Neuronal stem cell (in vitro differentiated cells): ENCODE measurements around the gene ADAMTSL1.

Source experiments
- DNase-seq: peaks from one replicate; pipeline ENCODE4 v3.0.0-alpha.2; 2013; ENCODE audit warnings: low spot score
- H2AFZ ChIP-seq: one replicate; pipeline ENCODE4 v1.6.1; 2013; ENCODE audit warnings: mild to moderate bottlenecking, low read length, inconsistent platforms
- H2AK5ac ChIP-seq: 2 replicates; pipeline ENCODE4 v1.6.1; 2013; ENCODE audit warnings: low read depth, mild to moderate bottlenecking, inconsistent platforms, low read length, moderate library complexity, mixed read lengths
- H2BK120ac ChIP-seq: 2 replicates; pipeline ENCODE4 v1.6.1; 2013; ENCODE audit warnings: low read depth, mild to moderate bottlenecking, inconsistent platforms, low read length, moderate library complexity, mixed read lengths
- H2BK12ac ChIP-seq: one replicate; pipeline ENCODE4 v1.6.1; 2013; ENCODE audit warnings: low read length, inconsistent platforms
- H2BK15ac ChIP-seq: 2 replicates; pipeline ENCODE4 v1.6.1; 2013; ENCODE audit warnings: mild to moderate bottlenecking, low read length, inconsistent platforms, mixed read lengths
- H2BK5ac ChIP-seq: one replicate; pipeline ENCODE4 v1.6.1; 2013; ENCODE audit warnings: inconsistent platforms, mild to moderate bottlenecking, low read length, moderate library complexity
- H3K14ac ChIP-seq: one replicate; pipeline ENCODE4 v1.6.1; 2013; ENCODE audit warnings: low read length, inconsistent platforms
- H3K18ac ChIP-seq: 2 replicates; pipeline ENCODE4 v1.6.1; 2013; ENCODE audit warnings: low read length, inconsistent platforms
- H3K23ac ChIP-seq: 2 replicates; pipeline ENCODE4 v1.6.1; 2013; ENCODE audit warnings: low read depth, mild to moderate bottlenecking, mixed read lengths, low read length, inconsistent platforms; ENCODE audit not compliant: poor library complexity
- H3K27ac ChIP-seq: replicated peaks from 3 replicates; pipeline ENCODE4 v1.5.1; 2013; ENCODE audit warnings: low read length, inconsistent platforms
- H3K27me3 ChIP-seq, 3 experiments: 2 replicates each; pipeline ENCODE4 v1.6.1; 2013; ENCODE audit warnings: low read length in 3 of 3, mild to moderate bottlenecking in 2 of 3, inconsistent platforms in 1 of 3, low read depth in 1 of 3, mixed read lengths in 1 of 3, moderate library complexity in 1 of 3; ENCODE audit not compliant: control insufficient read depth in 3 of 3, insufficient read depth in 3 of 3
- H3K36me3 ChIP-seq, 2 donors: replicated peaks in 1 of 2; 2 replicates each; pipeline ENCODE4 v1.6.1; 2013; ENCODE audit warnings: low read length in 2 of 2; ENCODE audit not compliant: control insufficient read depth in 2 of 2, insufficient read depth in 2 of 2
- H3K4ac ChIP-seq: 2 replicates; pipeline ENCODE4 v1.6.1; 2013; ENCODE audit warnings: inconsistent platforms, mild to moderate bottlenecking, low read length, moderate library complexity
- H3K4me1 ChIP-seq, 2 donors: 1 replicate in 1 of 2; 2 replicates in 1 of 2; pipeline ENCODE4 v1.6.1; 2013; ENCODE audit warnings: low read length in 2 of 2, low read depth in 1 of 2; ENCODE audit not compliant: control insufficient read depth in 2 of 2, insufficient read depth in 1 of 2
- H3K4me2 ChIP-seq: one replicate; pipeline ENCODE4 v1.6.1; 2013; ENCODE audit warnings: mild to moderate bottlenecking, low read length, inconsistent platforms; ENCODE audit not compliant: insufficient read depth, poor library complexity, severe bottlenecking
- H3K4me3 ChIP-seq, 2 donors: 2 replicates each; pipeline ENCODE4 v1.5.1; 2013; ENCODE audit warnings: low read length in 2 of 2, mild to moderate bottlenecking in 2 of 2, inconsistent platforms in 1 of 2, moderate library complexity in 1 of 2
- H3K79me1 ChIP-seq: one replicate; pipeline ENCODE4 v1.6.1; 2013; ENCODE audit warnings: low read depth, mild to moderate bottlenecking, inconsistent platforms, low read length, moderate library complexity
- H3K9ac ChIP-seq: one replicate; pipeline ENCODE4 v1.6.1; 2013; ENCODE audit warnings: mild to moderate bottlenecking, low read depth, low read length, inconsistent platforms; ENCODE audit not compliant: poor library complexity
- H3K9me3 ChIP-seq, 2 donors: replicated peaks in 1 of 2; 2 replicates each; pipeline versions ENCODE3 to v1.6.1; 2013; ENCODE audit warnings: low read length in 2 of 2, mild to moderate bottlenecking in 2 of 2, inconsistent platforms in 1 of 2, low read depth in 1 of 2, mixed read lengths in 1 of 2, moderate library complexity in 1 of 2; ENCODE audit not compliant: control insufficient read depth in 2 of 2, insufficient read depth in 1 of 2
- H4K8ac ChIP-seq: one replicate; pipeline ENCODE4 v1.6.1; 2013; ENCODE audit warnings: low read depth, mild to moderate bottlenecking, inconsistent platforms, low read length, moderate library complexity
- H4K91ac ChIP-seq: one replicate; pipeline ENCODE4 v1.6.1; 2013; ENCODE audit warnings: low read length, low read depth, mild to moderate bottlenecking, inconsistent platforms; ENCODE audit not compliant: poor library complexity
- WGBS, 2 donors: extraction: QIAGEN DNeasy Blood & Tissue Kit; methylation state at CpG; one replicate each; pipeline ENCODE4 v1.1.7; 2013; ENCODE audit warnings: missing lambda C conversion rate in 2 of 2, mixed read lengths in 1 of 2; ENCODE audit not compliant: insufficient read length in 2 of 2, insufficient replicate concordance in 1 of 2; ENCODE audit errors: extremely low coverage in 2 of 2; 5-methylcytosine and 5-hydroxymethylcytosine counted together

ADAMTSL1 gene

DNA sequence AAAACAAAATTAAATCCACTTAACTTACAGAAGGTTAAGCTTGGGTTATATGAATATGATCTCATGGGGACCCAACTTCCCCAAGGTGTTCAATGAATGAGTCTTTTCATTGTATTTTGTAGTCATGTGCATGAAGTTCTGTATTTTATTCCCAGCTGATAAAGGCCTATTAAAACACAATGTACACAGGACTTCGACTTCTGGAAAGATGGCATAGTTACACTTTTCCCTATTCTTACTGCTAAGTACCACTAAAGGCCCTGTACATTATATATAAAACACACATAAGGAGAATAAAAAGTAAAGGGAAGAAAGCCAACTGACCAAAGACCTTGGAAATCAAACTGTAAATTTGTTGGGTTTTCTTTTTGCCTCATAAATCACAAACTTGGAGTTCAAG lies 336.6 kb downstream of the ADAMTSL1 start:
- no peak overlapping the region for H2BK12ac ChIP-seq
- H3K27me3 ChIP-seq = no peaks in the 10 kb centered on the region
- no peak for DNase-seq
- WGBS, 2 donors = no CpG with 5 or more reads among the region's 1 CpG
- no peak overlapping the region for H4K91ac ChIP-seq
- no peaks in the 10 kb centered on the region for H3K4me1 ChIP-seq
- H3K36me3 ChIP-seq = no peaks in the 10 kb centered on the region
- no peak overlapping the region for H3K4me3 ChIP-seq
- H3K4me2 ChIP-seq = no peak overlapping the region
- H4K8ac ChIP-seq = no peak overlapping the region
- H3K14ac ChIP-seq = no peak overlapping the region
- H3K4ac ChIP-seq = no peak overlapping the region
- H3K18ac ChIP-seq = no peak overlapping the region
- no peak overlapping the region for H3K23ac ChIP-seq
- H2BK15ac ChIP-seq = no peak overlapping the region
- H3K27ac ChIP-seq = no peak overlapping the region
- no peak overlapping the region for H2AFZ ChIP-seq
- no peak overlapping the region for H2AK5ac ChIP-seq
- no peaks in the 10 kb centered on the region for H3K9me3 ChIP-seq
- H3K79me1 ChIP-seq = no peaks in the 10 kb centered on the region
- no peak overlapping the region for H2BK5ac ChIP-seq
- H3K9ac ChIP-seq = no peak overlapping the region
- H2BK120ac ChIP-seq = no peak overlapping the region

DNA sequence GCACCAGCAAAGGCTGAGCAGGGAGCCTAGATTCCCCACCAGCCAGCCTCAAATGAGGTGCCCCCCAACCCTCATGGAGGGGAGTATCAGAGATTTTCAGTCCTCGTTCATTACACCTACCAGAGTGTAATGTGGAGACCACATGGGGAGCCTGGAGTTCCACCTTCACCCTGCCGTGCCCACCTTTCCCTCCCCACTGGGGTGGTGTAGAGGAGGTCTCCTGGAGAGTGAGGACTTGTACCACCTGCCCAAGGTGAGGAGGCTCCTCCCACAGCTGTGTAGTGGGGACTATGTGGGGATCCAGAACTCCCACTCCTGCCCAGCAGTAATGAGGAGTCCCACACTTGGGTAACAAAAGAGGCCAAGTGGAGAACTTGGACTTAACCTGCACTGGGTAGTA lies 337.2 kb downstream of the ADAMTSL1 start:
- Histone ChIP-seq H3K27ac (no peak overlapping the region), H3K18ac (no peak overlapping the region), H3K27me3 (no peaks in the 10 kb centered on the region), H3K4me2 (no peak overlapping the region), H2AK5ac (no peak overlapping the region), H2BK120ac (no peak overlapping the region), H3K14ac (no peak overlapping the region), H2BK15ac (no peak overlapping the region), H3K23ac (no peak overlapping the region), H3K4ac (no peak overlapping the region), H3K36me3 (no peaks in the 10 kb centered on the region), H2AFZ (no peak overlapping the region), H4K91ac (no peak overlapping the region), H3K9ac (no peak overlapping the region), H4K8ac (no peak overlapping the region), H3K4me3 (no peak overlapping the region), H2BK5ac (no peak overlapping the region), H3K9me3 (no peaks in the 10 kb centered on the region), H3K79me1 (no peaks in the 10 kb centered on the region), H3K4me1 (no peaks in the 10 kb centered on the region), H2BK12ac (no peak overlapping the region)
- no CpG with 5 or more reads among the region's 2 CpGs for WGBS, 2 donors
- no peak for DNase-seq

DNA sequence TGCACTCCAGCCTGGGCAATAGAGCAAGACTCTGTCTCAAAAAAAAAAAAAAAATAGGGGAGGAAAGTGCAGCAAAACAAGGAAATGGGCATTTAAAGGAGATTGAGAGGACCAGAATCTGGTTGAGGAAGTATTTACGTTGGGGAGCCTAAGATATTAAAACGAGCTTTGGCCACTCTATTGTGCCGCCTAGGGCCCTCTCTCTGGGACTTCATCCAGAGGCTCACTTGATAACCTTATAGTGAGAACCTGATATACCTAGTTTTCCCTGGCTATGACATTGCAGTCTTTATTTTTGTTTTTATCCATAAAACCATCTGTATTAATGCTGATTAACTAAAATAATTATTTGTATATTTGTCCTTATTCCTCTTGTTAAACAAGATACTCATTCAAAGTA lies 345.5 kb downstream of the ADAMTSL1 start:
- Histone ChIP-seq H2BK5ac (no peak overlapping the region), H2BK15ac (no peak overlapping the region), H2BK120ac (no peak overlapping the region), H2AFZ (no peak overlapping the region), H3K27ac (no peak overlapping the region), H3K36me3 (no peaks in the 10 kb centered on the region), H3K23ac (no peak overlapping the region), H3K4me1 (peaks cover 0 to 4% of the 10 kb centered on the region in 2 donors), H3K9me3 (no peaks in the 10 kb centered on the region), H3K18ac (no peak overlapping the region), H3K27me3 (no peaks in the 10 kb centered on the region), H3K4me2 (no peak overlapping the region), H2BK12ac (no peak overlapping the region), H3K14ac (no peak overlapping the region), H2AK5ac (no peak overlapping the region), H3K4ac (no peak overlapping the region), H3K4me3 (no peak overlapping the region), H4K8ac (no peak overlapping the region), H3K9ac (no peak overlapping the region), H4K91ac (no peak overlapping the region), H3K79me1 (no peaks in the 10 kb centered on the region)
- WGBS, 2 donors = no CpG with 5 or more reads among the region's 3 CpGs
- no peak for DNase-seq

DNA sequence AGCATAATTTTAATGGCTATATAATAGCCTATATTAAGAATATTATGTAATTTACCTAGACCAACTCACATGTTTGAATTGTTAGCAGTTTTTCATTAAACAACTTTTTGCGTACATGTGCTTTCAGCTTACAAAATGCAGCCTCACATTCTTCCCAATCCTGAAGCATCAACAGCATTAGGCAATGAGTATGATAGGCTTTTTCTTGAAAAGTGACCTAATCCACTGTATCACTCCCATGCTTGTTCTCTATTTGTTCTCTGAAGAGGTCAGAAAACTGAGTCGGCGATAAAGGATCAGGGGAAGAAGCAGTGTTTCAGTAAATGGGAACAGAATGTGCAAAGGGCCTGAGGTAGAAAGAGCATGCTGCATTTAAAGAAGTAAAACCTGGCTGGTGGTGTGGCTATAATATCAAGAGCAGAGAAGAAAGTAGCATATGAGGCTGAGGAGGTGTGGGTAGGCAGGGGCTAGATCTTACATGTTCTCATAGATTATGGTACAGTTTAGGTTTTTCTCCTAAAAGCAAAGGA lies 346.7 kb downstream of the ADAMTSL1 start:
- no CpG with 5 or more reads among the region's 3 CpGs for WGBS, 2 donors
- H2AK5ac ChIP-seq = no peak overlapping the region
- H3K23ac ChIP-seq = no peak overlapping the region
- H3K9me3 ChIP-seq = no peaks in the 10 kb centered on the region
- H3K4me2 ChIP-seq = no peak overlapping the region
- no peak overlapping the region for H3K9ac ChIP-seq
- no peak overlapping the region for H4K91ac ChIP-seq
- no peaks in the 10 kb centered on the region for H3K36me3 ChIP-seq
- no peaks in the 10 kb centered on the region for H3K27me3 ChIP-seq
- no peak overlapping the region for H2BK5ac ChIP-seq
- H3K79me1 ChIP-seq = no peaks in the 10 kb centered on the region
- peaks cover 0 to 4% of the 10 kb centered on the region in 2 donors for H3K4me1 ChIP-seq
- H3K4ac ChIP-seq = no peak overlapping the region
- no peak overlapping the region for H2AFZ ChIP-seq
- H3K14ac ChIP-seq = no peak overlapping the region
- H2BK120ac ChIP-seq = no peak overlapping the region
- H4K8ac ChIP-seq = no peak overlapping the region
- H2BK15ac ChIP-seq = no peak overlapping the region
- H3K4me3 ChIP-seq = no peak overlapping the region
- H2BK12ac ChIP-seq = no peak overlapping the region
- no peak overlapping the region for H3K27ac ChIP-seq
- no peak for DNase-seq
- H3K18ac ChIP-seq = no peak overlapping the region
